Neural progenitor cell (in vitro differentiated cells): ENCODE results near the gene ENDOU. TPM values are rescaled to one million over a fixed set of nuclear protein-coding genes. Genes with fewer than 3 reads are reported as not detected.
A peak's percentile ranks its signal among the peaks of the same experiment; 100 is the strongest.

Source experiments
- DNase-seq: peaks from one replicate; pipeline ENCODE4 v3.0.0-alpha.2; 2016; ENCODE audit warnings: low spot score
- H2AFZ ChIP-seq: fragments of 200-600 bp; sonication (generic); replicated peaks from 2 replicates; pipeline ENCODE4 v1.6.1; 2016; ENCODE audit warnings: antibody characterized with exemption
- H3F3A ChIP-seq: fragments of 200-600 bp; sonication (generic); 2 replicates; pipeline ENCODE4 v1.6.1; 2016; ENCODE audit warnings: antibody characterized with exemption, low read depth
- H3K27ac ChIP-seq: fragments of 200-600 bp; sonication (generic); 2 replicates; pipeline ENCODE4 v1.5.1; 2016; ENCODE audit warnings: mild to moderate bottlenecking
- H3K27me3 ChIP-seq: fragments of 200-600 bp; sonication (generic); 2 replicates; pipeline ENCODE4 v1.6.1; 2016; ENCODE audit warnings: mild to moderate bottlenecking, moderate library complexity
- H3K36me3 ChIP-seq: fragments of 200-600 bp; sonication (generic); 2 replicates; pipeline ENCODE4 v1.5.1; 2016
- H3K4me1 ChIP-seq: fragments of 200-600 bp; sonication (generic); 2 replicates; pipeline ENCODE4 v1.6.1; 2016; ENCODE audit warnings: mixed run types
- H3K4me2 ChIP-seq: fragments of 200-600 bp; sonication (generic); 2 replicates; pipeline ENCODE4 v1.6.1; 2016
- H3K4me3 ChIP-seq: fragments of 200-600 bp; sonication (generic); 2 replicates; pipeline ENCODE4 v1.5.1; 2016
- H3K79me2 ChIP-seq: fragments of 200-600 bp; sonication (generic); 2 replicates; pipeline ENCODE4 v1.6.1; 2016; ENCODE audit warnings: low read depth
- H3K9ac ChIP-seq: fragments of 200-600 bp; sonication (generic); 2 replicates; pipeline ENCODE4 v1.6.1; 2016
- H3K9me3 ChIP-seq: fragments of 200-600 bp; sonication (generic); 2 replicates; pipeline ENCODE4 v1.5.1; 2016; ENCODE audit warnings: low read depth
- H4K20me1 ChIP-seq: fragments of 200-600 bp; sonication (generic); 2 replicates; pipeline ENCODE4 v1.6.1; 2016; ENCODE audit warnings: low read depth
- H3K27ac Mint-ChIP-seq: 3 replicates; pipeline ENCODE4 v1.8.0; 2021; ENCODE audit warnings: mixed read lengths
- H3K27me3 Mint-ChIP-seq: 2 replicates; pipeline ENCODE4 v1.8.0; 2022; ENCODE audit warnings: low read depth, mild to moderate bottlenecking, inconsistent platforms, moderate library complexity, mixed read lengths; ENCODE audit not compliant: insufficient read depth
- H3K36me3 Mint-ChIP-seq: 3 replicates; pipeline ENCODE4 v1.8.0; 2021; ENCODE audit warnings: mixed read lengths
- H3K4me1 Mint-ChIP-seq: 3 replicates; pipeline ENCODE4 v1.8.0; 2021; ENCODE audit warnings: mixed read lengths
- H3K4me3 Mint-ChIP-seq: 3 replicates; pipeline ENCODE4 v1.8.0; 2021; ENCODE audit warnings: mild to moderate bottlenecking, moderate library complexity, mixed read lengths
- H3K9me3 Mint-ChIP-seq: 3 replicates; pipeline ENCODE4 v1.8.0; 2020; ENCODE audit warnings: mixed read lengths
- CTCF ChIP-seq: fragments of 200-600 bp; sonication (generic); IDR thresholded peaks from 2 replicates; pipeline ENCODE4 v1.5.1; 2017; ENCODE audit warnings: antibody characterized with exemption, mild to moderate bottlenecking
- EZH2 ChIP-seq: fragments of 200-600 bp; sonication (generic); IDR thresholded peaks from 2 replicates; pipeline ENCODE4 v1.6.1; 2017; ENCODE audit warnings: antibody characterized with exemption, mild to moderate bottlenecking, moderate library complexity
- EZH2phosphoT487 ChIP-seq: fragments of 200-600 bp; sonication (generic); IDR thresholded peaks from 2 replicates; pipeline ENCODE4 v1.6.1; 2017; ENCODE audit warnings: antibody characterized with exemption
- total RNA-seq: library from RNA; depleted of rRNA; stranded (reverse); fragments of >200 nt; gene quantifications from 2 replicates; pipeline ENCODE4 v1.2.3, GENCODE V29; 2015; ENCODE audit warnings: low replicate concordance

ENDOU gene
- total RNA-seq, 1 donor from 2014 or later: not detected

DNA sequence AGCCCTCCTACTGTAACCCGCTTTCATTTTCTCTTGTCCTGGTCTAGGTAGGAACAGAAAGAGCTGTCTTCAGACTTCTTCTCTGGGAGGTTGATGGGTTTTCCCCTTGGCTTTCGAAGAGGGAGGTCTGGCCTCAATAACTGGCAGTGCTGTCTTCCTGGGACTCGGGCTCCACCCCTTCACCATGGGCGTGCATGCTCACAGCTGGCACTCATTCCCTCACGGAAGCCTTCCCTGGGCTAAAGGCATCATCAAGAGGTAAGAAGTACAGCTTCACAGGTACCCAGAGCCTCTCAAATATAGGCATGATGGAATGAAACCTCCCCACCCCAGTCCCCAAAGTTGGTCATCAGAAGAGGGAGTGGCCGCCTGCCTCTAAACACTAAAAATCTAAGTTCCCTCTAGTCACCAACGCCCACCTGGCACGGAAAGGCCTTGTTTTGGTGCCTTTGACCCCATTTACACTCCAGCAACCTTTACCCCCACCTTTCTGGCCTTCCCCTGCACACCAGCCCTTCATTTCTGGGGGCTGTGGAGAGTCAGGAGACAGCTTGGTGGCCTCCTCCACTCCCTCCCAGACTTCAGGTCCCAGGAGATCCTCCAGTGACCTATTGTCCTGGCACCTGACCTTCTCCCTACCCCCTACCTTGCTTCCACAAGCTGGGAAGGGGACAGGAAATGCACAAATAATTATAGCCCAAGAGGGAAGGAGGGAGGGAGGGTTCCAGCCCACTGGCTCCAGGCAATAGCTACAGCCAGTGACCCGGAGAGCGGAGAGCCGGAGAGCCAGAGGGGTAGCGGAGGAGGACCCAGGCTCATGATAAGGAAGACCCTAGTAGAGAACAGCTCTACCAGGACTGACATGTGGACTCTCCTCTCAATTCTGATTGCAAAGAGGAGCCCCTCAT lies 30.6 kb upstream of the ENDOU start:
- peaks cover 27% of the 10 kb centered on the region for H3K4me1 ChIP-seq
- no peaks in the 10 kb centered on the region for H3K36me3 Mint-ChIP-seq
- H3K27ac ChIP-seq: no peak overlapping the region
- DNase-seq: no peak
- H3K4me3 ChIP-seq: no peak overlapping the region
- no peak overlapping the region for H3K4me2 ChIP-seq
- H3K36me3 ChIP-seq: no peaks in the 10 kb centered on the region
- H3K4me3 Mint-ChIP-seq: peak overlapping the region; percentile 36
- peaks cover 39% of the 10 kb centered on the region for H3K4me1 Mint-ChIP-seq
- peaks cover 16% of the 10 kb centered on the region for H3F3A ChIP-seq
- H3K9me3 ChIP-seq: no peaks in the 10 kb centered on the region
- H4K20me1 ChIP-seq: no peaks in the 10 kb centered on the region
- no peaks in the 10 kb centered on the region for H3K9me3 Mint-ChIP-seq
- TF ChIP-seq EZH2phosphoT487 (no peak), CTCF (no peak), EZH2 (no peak)
- peaks cover 14% of the 10 kb centered on the region for H3K27me3 ChIP-seq
- H3K27ac Mint-ChIP-seq: peak overlapping the region; percentile 53
- no peak overlapping the region for H3K9ac ChIP-seq
- no peaks in the 10 kb centered on the region for H3K79me2 ChIP-seq
- no peak overlapping the region for H2AFZ ChIP-seq
- peaks cover 11% of the 10 kb centered on the region for H3K27me3 Mint-ChIP-seq

GRCh38 chr12:47754881-47755280 lies 29.6 kb upstream of the ENDOU start:
- Histone ChIP-seq H3K4me1 (peaks cover 27% of the 10 kb centered on the region), H2AFZ (no peak overlapping the region), H3K4me2 (no peak overlapping the region), H3K4me3 (no peak overlapping the region), H3K9ac (no peak overlapping the region), H3K27me3 (peaks cover 8% of the 10 kb centered on the region), H3F3A (peaks cover 16% of the 10 kb centered on the region), H3K9me3 (no peaks in the 10 kb centered on the region), H3K27ac (no peak overlapping the region), H4K20me1 (no peaks in the 10 kb centered on the region), H3K79me2 (no peaks in the 10 kb centered on the region), H3K36me3 (no peaks in the 10 kb centered on the region)
- H3K27ac Mint-ChIP-seq: no peak overlapping the region
- H3K27me3 Mint-ChIP-seq: peaks cover 13% of the 10 kb centered on the region
- H3K4me3 Mint-ChIP-seq: no peak overlapping the region
- no peaks in the 10 kb centered on the region for H3K36me3 Mint-ChIP-seq
- peaks cover 39% of the 10 kb centered on the region for H3K4me1 Mint-ChIP-seq
- no peaks in the 10 kb centered on the region for H3K9me3 Mint-ChIP-seq
- TF ChIP-seq EZH2phosphoT487: no peak
- TF ChIP-seq EZH2: no peak
- TF ChIP-seq CTCF: no peak
- DNase-seq: no peak

- Histone ChIP-seq H3K36me3 (no peaks in the 10 kb centered on the region), H3K4me3 (no peak overlapping the region), H3K9me3 (no peaks in the 10 kb centered on the region), H3K27me3 (peaks cover under 1% of the 10 kb centered on the region), H3K9ac (no peak overlapping the region), H2AFZ (no peak overlapping the region), H3K4me2 (no peak overlapping the region), H3K4me1 (peaks cover 27% of the 10 kb centered on the region), H3K27ac (no peak overlapping the region), H3K79me2 (no peaks in the 10 kb centered on the region), H3F3A (peaks cover 16% of the 10 kb centered on the region), H4K20me1 (no peaks in the 10 kb centered on the region)
- peaks cover 11% of the 10 kb centered on the region for H3K27me3 Mint-ChIP-seq
- H3K36me3 Mint-ChIP-seq: no peaks in the 10 kb centered on the region
- no peak overlapping the region for H3K4me3 Mint-ChIP-seq
- TF ChIP-seq EZH2phosphoT487 (no peak), EZH2 (no peak), CTCF (no peak)
- no peak overlapping the region for H3K27ac Mint-ChIP-seq
- no peaks in the 10 kb centered on the region for H3K9me3 Mint-ChIP-seq
- DNase-seq: no peak
- H3K4me1 Mint-ChIP-seq: peaks cover 39% of the 10 kb centered on the region
Observed at GRCh38 chr12:47754126-47754525, 28.8 kb upstream of the ENDOU start.
